Vagina (tissue), 2 donors: Measurements from ENCODE around the gene TSPAN32.

Source experiments
- CTCF ChIP-seq, 3 experiments: fragments of 450-650 bp in 2 of 3; fragments of 200-600 bp in 1 of 3; sonication (generic) in 1 of 3; IDR thresholded peaks; one replicate each; pipeline ENCODE4 v1.5.1; 2017 to 2019; ENCODE audit warnings: antibody characterized with exemption in 3 of 3, mild to moderate bottlenecking in 2 of 3, moderate library complexity in 2 of 3
- POLR2A ChIP-seq, 2 donors: fragments of 450-650 bp; IDR thresholded peaks; one replicate each; pipeline ENCODE4 v1.6.1; 2017; ENCODE audit warnings: antibody characterized with exemption in 2 of 2, mild to moderate bottlenecking in 2 of 2, moderate library complexity in 2 of 2
- POLR2AphosphoS5 ChIP-seq, 2 donors: sonication (generic); formaldehyde crosslinking; IDR thresholded peaks; one replicate each; pipeline ENCODE4 v1.9.0; 2017; ENCODE audit warnings: antibody characterized with exemption in 2 of 2, mild to moderate bottlenecking in 2 of 2, low read depth in 1 of 2; ENCODE audit not compliant: insufficient read depth in 1 of 2

- TF ChIP-seq CTCF (IDR thresholded peaks at IDR 0.05) (no peak), POLR2A (IDR thresholded peaks at IDR 0.05) (no peak), POLR2AphosphoS5 (IDR thresholded peaks at IDR 0.05; ENCODE audit: insufficient read depth in 1 of 2, low read depth in 1 of 2) (no peak)
These were observed 6.9 kb downstream of the TSPAN32 start for GRCh38 chr11:2308713-2309112.
